CD4-positive, alpha-beta T cell treated with Interferon gamma for 1 hour (primary cell): ENCODE results near the gene CEP83.
"Not testable (repeated sequence)": the region's sequence is repeated elsewhere in the genome, so short reads cannot be mapped to it uniquely, and the experiment has no call there.

Experiments used
- DNase-seq: peaks from one replicate; pipeline ENCODE4 v3.0.0-alpha.2; 2020

Gene CEP83

GRCh38 chr12:94459728-94460615, at the start of gene CEP83:
Gene CEP83 (minus strand): TSS chr12:94459867. CDS start chr12:94412490, 47,377 bp downstream.
- DNase-seq = peak; percentile 95

- DNase-seq = no peak
Observed at GRCh38 chr12:94509317-94509716, 49.6 kb upstream of the CEP83 start.

- DNase-seq = no peak
Observed at GRCh38 chr12:94507455-94507854, 47.8 kb upstream of the CEP83 start.

- no peak for DNase-seq
Observed at GRCh38 chr12:94504386-94504785, 44.7 kb upstream of the CEP83 start.

- DNase-seq = no peak
Observed at GRCh38 chr12:94503619-94504018, 44.0 kb upstream of the CEP83 start.

- DNase-seq = no peak
Observed at GRCh38 chr12:94500831-94501567, 41.3 kb upstream of the CEP83 start.

GRCh38 chr12:94498698-94499097, 39.0 kb upstream of the CEP83 start:
- no peak for DNase-seq

- no peak for DNase-seq
Observed at GRCh38 chr12:94498073-94498472, 38.4 kb upstream of the CEP83 start.

- no peak for DNase-seq
Observed at GRCh38 chr12:94495445-94496115, 35.9 kb upstream of the CEP83 start.

GRCh38 chr12:94491489-94491888, 31.8 kb upstream of the CEP83 start:
- no peak for DNase-seq

- peak; percentile 16 for DNase-seq
Observed at GRCh38 chr12:94488463-94488862, 28.8 kb upstream of the CEP83 start.

- DNase-seq = no peak
Observed at GRCh38 chr12:94481734-94482133, 22.1 kb upstream of the CEP83 start.

GRCh38 chr12:94469522-94469921, 9.9 kb upstream of the CEP83 start:
- DNase-seq = no peak

GRCh38 chr12:94460616-94460959, 921 bp upstream of the CEP83 start:
- no peak for DNase-seq

- no peak for DNase-seq
Observed at GRCh38 chr12:94458877-94459727, 565 bp downstream of the CEP83 start.

- DNase-seq = no peak
Observed at GRCh38 chr12:94457311-94457710, 2.4 kb downstream of the CEP83 start.

- not testable (repeated sequence) for DNase-seq
Observed at GRCh38 chr12:94454318-94454717, 5.3 kb downstream of the CEP83 start.

- DNase-seq = no peak
Observed at GRCh38 chr12:94445662-94446061, 14.0 kb downstream of the CEP83 start.

- no peak for DNase-seq
Observed at GRCh38 chr12:94437303-94437702, 22.4 kb downstream of the CEP83 start.

- no peak for DNase-seq
Observed at GRCh38 chr12:94435511-94435927, 24.1 kb downstream of the CEP83 start.

GRCh38 chr12:94434171-94434570, 25.5 kb downstream of the CEP83 start:
- no peak for DNase-seq

GRCh38 chr12:94433744-94434143, 25.9 kb downstream of the CEP83 start:
- no peak for DNase-seq

- DNase-seq = no peak
Observed at GRCh38 chr12:94430304-94430703, 29.4 kb downstream of the CEP83 start.
